Tibial nerve (tissue), 4 donors: ENCODE results near the gene FAM174C.

Source experiments
- CTCF ChIP-seq, 5 experiments: fragments of 200-600 bp in 3 of 5; fragments of 450-650 bp in 2 of 5; sonication (generic) in 3 of 5; IDR thresholded peaks; one replicate each; pipeline ENCODE4 v1.5.1; 2016 to 2019; ENCODE audit warnings: antibody characterized with exemption in 5 of 5, mild to moderate bottlenecking in 3 of 5, moderate library complexity in 2 of 5
- EP300 ChIP-seq, 2 donors: sonication (generic); formaldehyde crosslinking; IDR thresholded peaks; one replicate each; pipeline ENCODE4 v1.6.1; 2017; ENCODE audit warnings: antibody characterized with exemption in 2 of 2, mild to moderate bottlenecking in 1 of 2
- POLR2A ChIP-seq, 2 donors: fragments of 450-650 bp; IDR thresholded peaks; one replicate each; pipeline ENCODE4 v1.6.1; 2017; ENCODE audit warnings: antibody characterized with exemption in 2 of 2, mild to moderate bottlenecking in 2 of 2, moderate library complexity in 2 of 2

GRCh38 chr19:1266129-1266915 lies 9.0 kb upstream of the FAM174C start:
- no peak for TF ChIP-seq CTCF (IDR thresholded peaks at IDR 0.05)
- no peak for TF ChIP-seq EP300 (IDR thresholded peaks at IDR 0.05)
- TF ChIP-seq POLR2A (IDR thresholded peaks at IDR 0.05) = no peak
